Cardiac fibroblast (primary cell): ENCODE results near the gene GHSR.

Experiments used
- DNase-seq, 2 donors: peaks; one replicate each; pipeline versions ENCODE4 v3.0.0 to v3.0.0-alpha.2; 2010; ENCODE audit warnings: low read depth in 2 of 2
- H3K4me3 ChIP-seq, 2 donors: replicated peaks in 1 of 2; 1 replicate in 1 of 2; 2 replicates in 1 of 2; pipeline ENCODE4 v1.5.1; 2011; ENCODE audit warnings: low read depth in 2 of 2, low read length in 2 of 2, mild to moderate bottlenecking in 2 of 2, moderate library complexity in 1 of 2
- TF ChIP-seq, protein P1 (sequence below): IDR thresholded peaks from one replicate; pipeline ENCODE4 v1.5.1; 2011; ENCODE audit warnings: low read depth, mild to moderate bottlenecking, low read length, inconsistent platforms

GHSR gene

DNA sequence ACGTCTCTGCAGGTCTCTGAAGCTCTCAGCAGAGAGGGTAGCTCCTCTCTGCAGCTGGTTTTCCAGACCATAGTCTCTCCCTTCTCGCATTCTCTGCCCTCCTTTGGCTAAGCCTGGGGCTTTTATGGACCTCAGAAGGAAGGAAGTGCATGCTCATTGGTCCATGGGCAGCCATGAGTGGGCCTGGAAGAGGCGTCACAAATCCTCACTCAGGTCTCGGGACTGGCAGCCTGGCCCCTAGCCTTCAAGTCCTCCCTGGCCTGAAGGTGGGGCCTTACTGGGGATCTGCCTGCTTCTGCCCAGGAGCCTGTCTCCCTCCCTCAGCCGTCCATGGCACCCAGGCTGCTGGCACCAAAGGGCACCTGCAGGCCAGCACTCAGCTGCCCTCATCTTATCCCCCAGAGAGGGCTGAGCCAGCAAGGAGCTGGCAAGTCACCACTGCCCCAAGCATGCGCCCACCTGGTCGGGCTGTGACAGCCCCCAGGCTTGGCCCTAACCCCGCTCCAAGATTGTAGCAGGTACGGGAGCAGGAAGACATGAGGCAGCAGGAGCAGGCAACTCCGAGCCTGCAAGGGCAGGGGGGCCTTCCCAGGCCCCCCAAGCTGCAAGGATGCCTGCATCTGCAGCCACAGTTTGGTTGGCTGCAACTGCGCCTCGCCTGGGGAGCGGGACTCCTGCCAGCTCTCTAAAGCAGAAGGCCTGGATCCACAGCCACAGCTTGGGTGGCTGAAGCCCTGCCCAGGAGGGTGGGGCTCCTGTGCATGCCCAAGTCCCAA lies 37.4 kb downstream of the GHSR start:
- DNase-seq: no peak
- TF ChIP-seq, protein P1, sequence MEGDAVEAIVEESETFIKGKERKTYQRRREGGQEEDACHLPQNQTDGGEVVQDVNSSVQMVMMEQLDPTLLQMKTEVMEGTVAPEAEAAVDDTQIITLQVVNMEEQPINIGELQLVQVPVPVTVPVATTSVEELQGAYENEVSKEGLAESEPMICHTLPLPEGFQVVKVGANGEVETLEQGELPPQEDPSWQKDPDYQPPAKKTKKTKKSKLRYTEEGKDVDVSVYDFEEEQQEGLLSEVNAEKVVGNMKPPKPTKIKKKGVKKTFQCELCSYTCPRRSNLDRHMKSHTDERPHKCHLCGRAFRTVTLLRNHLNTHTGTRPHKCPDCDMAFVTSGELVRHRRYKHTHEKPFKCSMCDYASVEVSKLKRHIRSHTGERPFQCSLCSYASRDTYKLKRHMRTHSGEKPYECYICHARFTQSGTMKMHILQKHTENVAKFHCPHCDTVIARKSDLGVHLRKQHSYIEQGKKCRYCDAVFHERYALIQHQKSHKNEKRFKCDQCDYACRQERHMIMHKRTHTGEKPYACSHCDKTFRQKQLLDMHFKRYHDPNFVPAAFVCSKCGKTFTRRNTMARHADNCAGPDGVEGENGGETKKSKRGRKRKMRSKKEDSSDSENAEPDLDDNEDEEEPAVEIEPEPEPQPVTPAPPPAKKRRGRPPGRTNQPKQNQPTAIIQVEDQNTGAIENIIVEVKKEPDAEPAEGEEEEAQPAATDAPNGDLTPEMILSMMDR: no peak
- no peak overlapping the region for H3K4me3 ChIP-seq

DNA sequence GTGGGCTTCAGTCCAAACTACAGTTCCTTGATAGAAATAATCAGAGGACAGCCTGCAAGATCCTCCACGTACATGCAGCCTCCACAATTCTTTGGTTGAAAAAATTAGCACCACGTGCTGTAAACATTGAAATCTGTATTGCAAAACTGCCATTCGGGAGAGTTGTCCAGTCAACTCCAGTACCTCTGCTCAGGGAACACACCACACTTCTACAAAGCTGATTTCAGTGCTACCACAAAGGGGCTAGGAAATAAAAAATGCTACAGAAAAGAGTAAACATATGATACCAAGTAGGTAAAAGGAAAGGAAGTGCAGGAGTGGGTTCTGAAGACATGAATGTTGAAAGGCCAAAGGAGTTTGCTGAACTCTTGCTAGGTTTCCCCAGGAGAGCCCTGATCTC lies 40.4 kb downstream of the GHSR start:
- no peak for DNase-seq
- TF ChIP-seq, protein P1: no peak
- H3K4me3 ChIP-seq: no peak overlapping the region

DNA sequence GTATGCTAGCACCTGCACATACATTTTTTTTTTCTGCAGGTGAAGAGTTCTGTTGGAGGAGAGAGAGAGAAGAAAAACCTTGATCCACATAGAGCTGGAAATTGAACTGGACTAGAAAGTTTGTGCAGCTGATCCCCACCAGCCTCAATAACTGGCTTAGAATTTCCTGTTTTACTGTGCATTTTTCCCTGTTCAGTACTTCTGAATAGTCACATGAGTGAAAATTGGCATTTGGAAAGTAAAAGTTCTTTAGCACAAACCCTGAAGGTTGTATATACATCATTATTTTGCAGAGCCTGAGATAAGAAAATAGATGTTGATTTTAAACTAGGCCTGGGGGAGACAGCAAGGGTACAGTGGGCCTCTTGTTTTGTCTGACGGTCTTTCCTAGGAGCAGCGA lies 42.3 kb downstream of the GHSR start:
- no peak for DNase-seq
- H3K4me3 ChIP-seq: no peak overlapping the region
- TF ChIP-seq, protein P1: no peak

DNA sequence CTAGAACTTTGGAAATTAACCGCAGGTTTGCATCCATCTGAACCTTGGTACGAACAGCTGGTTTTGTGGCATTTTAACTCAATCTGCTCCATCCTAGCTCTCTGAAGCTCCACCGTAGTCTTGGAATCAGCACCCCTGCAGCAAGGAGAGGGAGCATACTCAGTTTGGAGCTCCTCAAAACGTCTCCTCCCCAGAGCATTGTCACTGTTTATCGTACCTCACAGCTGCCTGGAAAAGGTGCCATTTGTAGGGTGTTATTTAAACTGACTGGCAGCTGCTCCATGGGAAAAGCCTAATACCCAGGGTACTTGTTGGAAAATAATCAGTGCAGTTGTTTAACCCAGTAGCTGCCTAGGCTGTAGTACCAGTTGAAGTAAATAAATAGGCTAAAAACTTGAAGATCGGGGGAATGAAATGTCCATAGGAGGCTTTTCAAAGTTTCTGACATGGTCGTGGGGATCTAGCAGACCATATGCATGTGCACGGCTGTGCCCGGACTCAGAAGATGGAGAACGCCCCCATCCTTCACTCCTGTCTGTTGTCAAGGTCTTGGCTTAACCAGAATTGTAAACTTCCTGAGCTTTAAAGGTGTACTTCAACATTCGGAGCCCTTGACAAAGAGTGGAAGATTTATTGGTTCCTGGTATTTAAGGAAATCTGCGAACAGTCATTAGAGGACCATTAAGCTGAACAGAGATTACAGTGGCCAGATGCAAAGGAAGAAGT lies 43.9 kb downstream of the GHSR start:
- H3K4me3 ChIP-seq: no peak overlapping the region
- TF ChIP-seq, protein P1: no peak
- DNase-seq: no peak

DNA sequence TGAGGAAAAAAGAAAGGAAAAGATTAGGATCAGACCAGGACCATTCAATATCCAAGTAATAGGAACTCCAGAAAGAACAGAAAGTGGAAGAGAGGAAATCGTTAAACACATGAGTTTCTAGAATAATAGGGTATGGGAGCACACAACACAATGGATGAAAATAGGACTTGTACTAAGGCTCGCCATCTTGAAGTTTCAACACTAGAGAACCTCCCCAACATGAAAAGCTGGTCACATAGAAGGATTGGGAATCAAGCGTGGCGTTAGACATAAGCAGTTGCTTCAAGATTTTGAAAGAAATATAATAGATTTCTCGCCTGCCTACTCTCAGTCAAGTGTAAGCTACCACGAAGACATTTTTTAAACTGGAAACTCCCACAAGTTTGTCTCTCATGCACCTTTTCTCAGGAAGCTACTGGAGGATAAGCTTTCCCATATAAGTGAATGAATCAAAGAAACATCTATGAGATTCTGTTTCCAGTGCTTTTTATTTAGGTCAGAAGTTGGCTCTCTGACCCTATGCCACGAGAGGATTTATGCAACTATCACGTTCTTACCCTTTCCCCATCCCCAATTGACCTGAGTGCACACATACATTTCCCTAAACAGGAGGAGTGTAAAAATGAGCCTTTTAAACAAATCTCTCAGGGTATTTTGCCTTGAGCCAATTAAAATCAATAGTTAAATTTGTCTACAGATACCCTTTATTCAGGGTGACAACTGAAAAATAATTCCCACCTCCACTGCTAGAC lies 45.2 kb downstream of the GHSR start:
- TF ChIP-seq, protein P1: no peak
- H3K4me3 ChIP-seq: no peak overlapping the region

DNA sequence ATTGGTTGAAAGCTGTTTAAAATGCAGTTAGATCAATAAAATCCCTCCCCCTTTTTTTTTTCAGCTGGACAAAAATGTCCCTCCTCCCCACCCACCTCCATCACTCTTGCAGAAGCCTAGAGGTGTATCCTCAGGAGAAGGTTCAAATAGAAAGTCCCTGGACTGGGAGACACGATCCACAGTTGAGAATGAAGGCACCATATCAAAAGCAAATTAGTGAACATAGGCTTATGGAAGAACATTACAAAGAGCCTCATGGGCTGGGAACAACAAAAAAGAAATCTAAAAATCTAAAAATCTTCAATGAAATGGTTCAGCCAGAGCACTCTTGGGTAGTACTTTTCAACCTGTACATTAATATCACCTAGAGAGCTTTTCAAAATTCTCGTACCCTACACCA lies 46.2 kb downstream of the GHSR start:
- no peak for DNase-seq
- TF ChIP-seq, protein P1: no peak
- H3K4me3 ChIP-seq: no peak overlapping the region

More for the DNA sequence above, 45.2 kb downstream of the GHSR start:
- no peak for DNase-seq
